IPS DF 6.9 (cell line): Measurements from ENCODE around the gene MYO9B.
A peak's percentile ranks its signal among the peaks of the same experiment; 100 is the strongest.
"Not testable (repeated sequence)": the region's sequence is repeated elsewhere in the genome, so short reads cannot be mapped to it uniquely, and the experiment has no call there.

ENCODE experiments used
- DNase-seq: peaks from one replicate; pipeline ENCODE4 v3.0.0-alpha.2; 2013; ENCODE audit warnings: low read depth, low spot score
- H3K27ac ChIP-seq: one replicate; pipeline ENCODE4 v1.5.1; 2013; ENCODE audit warnings: low read length, control low read depth
- H3K27me3 ChIP-seq: 2 replicates; pipeline ENCODE4 v1.6.1; 2013; ENCODE audit warnings: mild to moderate bottlenecking, low read length; ENCODE audit not compliant: control insufficient read depth, insufficient read depth
- H3K36me3 ChIP-seq: 2 replicates; pipeline ENCODE4 v1.6.1; 2013; ENCODE audit warnings: low read length; ENCODE audit not compliant: control insufficient read depth, insufficient read depth
- H3K4me1 ChIP-seq: 2 replicates; pipeline ENCODE4 v1.6.1; 2013; ENCODE audit warnings: low read length; ENCODE audit not compliant: control insufficient read depth, insufficient read depth
- H3K4me3 ChIP-seq: 2 replicates; pipeline ENCODE4 v1.5.1; 2013; ENCODE audit warnings: mild to moderate bottlenecking, low read length
- H3K9me3 ChIP-seq: 2 replicates; pipeline ENCODE4 v1.6.1; 2013; ENCODE audit warnings: low read length, inconsistent platforms; ENCODE audit not compliant: control insufficient read depth, insufficient read depth
- WGBS: extraction: QIAGEN DNeasy Blood & Tissue Kit; methylation state at CpG from one replicate; pipeline ENCODE4 v1.1.7; 2013; ENCODE audit warnings: mixed read lengths, missing lambda C conversion rate; ENCODE audit not compliant: insufficient read length, insufficient coverage; 5-methylcytosine and 5-hydroxymethylcytosine counted together

Gene MYO9B

DNA sequence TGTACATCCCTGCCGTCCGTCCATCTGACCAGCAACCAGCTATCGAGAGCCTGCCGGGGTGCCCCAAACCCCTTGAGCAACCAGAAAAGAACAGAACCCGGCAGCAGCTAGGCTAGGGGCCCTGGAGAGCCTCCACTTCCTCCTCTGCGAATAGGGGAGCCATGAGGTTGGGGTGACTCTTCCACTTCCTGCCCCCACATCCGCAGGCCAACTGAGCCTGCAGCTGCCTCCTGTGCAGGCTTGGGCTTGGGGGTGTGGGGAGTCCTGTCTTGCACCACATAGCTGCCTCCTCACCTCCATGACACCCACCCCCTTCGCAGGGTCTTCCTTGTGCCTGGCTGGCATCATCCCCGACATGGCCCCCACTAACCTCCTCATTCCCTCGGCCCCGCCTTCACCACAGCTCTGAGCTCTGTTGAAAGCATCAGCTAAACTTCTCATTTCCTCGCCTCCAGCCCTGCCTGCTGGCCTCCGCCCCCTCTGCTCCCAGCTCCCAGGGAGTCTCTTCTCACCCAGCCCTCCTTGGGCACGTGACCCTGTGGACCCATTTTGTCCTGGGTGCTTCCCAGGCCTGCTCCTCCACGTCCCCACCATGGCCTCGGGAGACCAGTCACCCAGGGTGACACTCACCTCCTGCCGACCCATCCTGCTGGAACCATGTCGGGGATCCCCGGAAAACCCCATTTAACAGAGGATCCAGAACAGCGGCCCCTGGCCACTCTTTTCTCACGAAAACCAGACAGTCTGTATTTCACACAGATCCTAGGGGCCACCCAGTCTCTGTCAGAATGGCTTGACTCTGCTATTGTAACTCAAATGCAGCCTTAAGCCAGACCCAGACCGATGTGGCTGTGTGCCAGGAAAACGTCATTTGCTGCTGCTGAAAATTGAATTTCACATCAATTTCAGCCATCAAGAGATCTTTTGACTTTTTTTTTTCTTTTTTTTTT is 50.4 kb downstream of the MYO9B start:
- H3K4me1 ChIP-seq, result peaks cover 5% of the 10 kb centered on the region; the same call in 1 of the 2 replicates
- no peaks in the 10 kb centered on the region for H3K27me3 ChIP-seq
- DNase-seq, result no peak
- H3K36me3 ChIP-seq, result no peaks in the 10 kb centered on the region
- no peaks in the 10 kb centered on the region for H3K9me3 ChIP-seq
- no CpG with 5 or more reads among the region's 23 CpGs for WGBS
- no peak overlapping the region for H3K27ac ChIP-seq
- H3K4me3 ChIP-seq, result no peak overlapping the region

DNA sequence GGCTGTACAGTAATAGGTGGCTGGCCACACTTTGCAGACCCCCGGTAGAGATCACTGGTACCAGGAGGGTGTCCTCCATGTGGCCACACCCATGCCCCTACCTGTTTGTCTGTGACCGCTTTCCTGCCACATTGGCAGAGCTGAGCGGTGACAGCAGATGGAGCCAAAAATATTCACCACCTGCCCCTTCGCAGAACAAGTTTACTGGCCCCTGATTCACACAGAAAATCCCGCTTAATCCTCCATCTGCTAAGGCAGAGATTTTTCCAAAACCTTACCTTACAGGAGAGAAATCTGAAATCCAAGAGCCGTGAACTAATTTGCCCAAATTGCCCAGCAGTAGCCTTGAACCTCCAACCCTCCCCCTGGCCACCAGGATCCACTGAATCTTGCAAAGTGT is 52.1 kb downstream of the MYO9B start:
- no peak for DNase-seq
- Histone ChIP-seq H3K4me1 (peaks cover 5% of the 10 kb centered on the region; the same call in 1 of the 2 replicates), H3K27me3 (no peaks in the 10 kb centered on the region), H3K36me3 (no peaks in the 10 kb centered on the region), H3K27ac (no peak overlapping the region), H3K4me3 (no peak overlapping the region), H3K9me3 (no peaks in the 10 kb centered on the region)
- WGBS, result no CpG with 5 or more reads among the region's 6 CpGs

DNA sequence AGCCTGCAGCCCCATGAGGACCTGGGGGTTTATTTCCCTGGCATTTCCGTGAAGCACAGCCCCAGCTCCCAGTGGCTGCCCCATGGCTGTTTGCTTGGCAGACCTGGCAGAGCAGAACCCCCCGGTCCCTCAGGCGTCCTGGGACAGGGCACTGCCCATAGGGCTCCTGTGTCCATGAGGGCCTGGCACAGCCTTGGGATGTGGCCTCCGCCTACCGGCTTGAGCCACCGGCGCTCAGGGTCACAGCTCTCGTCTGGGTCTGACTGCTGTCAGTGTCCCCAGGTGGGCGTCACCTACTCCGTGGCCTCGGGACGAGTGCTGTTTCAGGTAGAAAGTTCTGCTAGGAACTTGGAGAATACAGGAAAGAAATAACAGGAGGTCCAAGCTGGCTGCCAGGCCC is 52.8 kb downstream of the MYO9B start:
- WGBS, result no CpG with 5 or more reads among the region's 12 CpGs
- Histone ChIP-seq H3K9me3 (no peaks in the 10 kb centered on the region), H3K4me3 (no peak overlapping the region), H3K4me1 (peaks cover 5% of the 10 kb centered on the region; the same call in 1 of the 2 replicates), H3K36me3 (no peaks in the 10 kb centered on the region), H3K27me3 (no peaks in the 10 kb centered on the region), H3K27ac (no peak overlapping the region)
- no peak for DNase-seq

DNA sequence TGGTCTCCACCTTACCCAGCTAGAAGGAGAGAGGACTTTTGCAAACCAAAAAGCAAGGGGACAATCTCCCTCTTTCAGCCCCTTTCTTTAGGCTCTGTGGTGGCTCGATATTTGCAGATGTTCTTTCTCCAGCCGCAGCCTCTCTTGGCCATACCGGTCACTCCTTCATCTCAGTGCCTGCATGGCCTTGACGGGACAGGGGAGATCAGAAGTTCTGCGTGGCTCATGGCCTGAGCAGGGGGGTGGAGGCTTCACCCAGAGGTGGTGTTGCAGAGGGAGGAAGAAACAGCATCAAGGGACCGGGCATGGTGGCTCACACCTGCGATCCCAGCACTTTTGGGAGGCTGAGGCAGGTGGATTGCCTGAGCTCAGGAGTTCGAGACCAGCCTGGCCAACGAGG is 53.2 kb downstream of the MYO9B start:
- Histone ChIP-seq H3K9me3 (no peaks in the 10 kb centered on the region), H3K36me3 (no peaks in the 10 kb centered on the region), H3K27ac (no peak overlapping the region), H3K4me1 (peaks cover 5% of the 10 kb centered on the region; the same call in 1 of the 2 replicates), H3K27me3 (no peaks in the 10 kb centered on the region), H3K4me3 (no peak overlapping the region)
- no peak for DNase-seq
- WGBS, result no CpG with 5 or more reads among the region's 9 CpGs

DNA sequence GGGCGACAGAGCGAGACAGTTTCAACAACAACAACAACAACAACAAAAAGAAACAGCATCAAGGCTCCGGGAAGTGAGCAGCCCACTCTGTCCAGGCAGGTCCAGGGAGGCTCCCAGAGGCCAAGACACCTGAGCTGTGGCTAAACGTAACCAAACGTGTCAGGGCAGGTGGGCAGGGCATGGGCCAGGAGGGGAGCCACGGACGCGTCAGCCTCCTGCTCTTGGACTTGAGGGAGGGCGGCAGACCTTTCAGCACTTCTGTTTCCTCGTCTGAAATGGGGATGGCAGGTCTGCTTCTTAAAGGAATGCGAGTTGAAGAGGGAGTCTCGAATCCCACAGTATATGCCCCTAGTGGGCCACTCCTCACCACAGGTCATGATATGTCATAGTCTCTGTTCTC is 53.8 kb downstream of the MYO9B start:
- H3K4me3 ChIP-seq, result no peak overlapping the region
- no CpG with 5 or more reads among the region's 12 CpGs for WGBS
- DNase-seq, result no peak
- H3K27ac ChIP-seq, result no peak overlapping the region
- peaks cover 5% of the 10 kb centered on the region; the same call in 1 of the 2 replicates for H3K4me1 ChIP-seq
- no peaks in the 10 kb centered on the region for H3K9me3 ChIP-seq
- H3K27me3 ChIP-seq, result no peaks in the 10 kb centered on the region
- no peaks in the 10 kb centered on the region for H3K36me3 ChIP-seq

DNA sequence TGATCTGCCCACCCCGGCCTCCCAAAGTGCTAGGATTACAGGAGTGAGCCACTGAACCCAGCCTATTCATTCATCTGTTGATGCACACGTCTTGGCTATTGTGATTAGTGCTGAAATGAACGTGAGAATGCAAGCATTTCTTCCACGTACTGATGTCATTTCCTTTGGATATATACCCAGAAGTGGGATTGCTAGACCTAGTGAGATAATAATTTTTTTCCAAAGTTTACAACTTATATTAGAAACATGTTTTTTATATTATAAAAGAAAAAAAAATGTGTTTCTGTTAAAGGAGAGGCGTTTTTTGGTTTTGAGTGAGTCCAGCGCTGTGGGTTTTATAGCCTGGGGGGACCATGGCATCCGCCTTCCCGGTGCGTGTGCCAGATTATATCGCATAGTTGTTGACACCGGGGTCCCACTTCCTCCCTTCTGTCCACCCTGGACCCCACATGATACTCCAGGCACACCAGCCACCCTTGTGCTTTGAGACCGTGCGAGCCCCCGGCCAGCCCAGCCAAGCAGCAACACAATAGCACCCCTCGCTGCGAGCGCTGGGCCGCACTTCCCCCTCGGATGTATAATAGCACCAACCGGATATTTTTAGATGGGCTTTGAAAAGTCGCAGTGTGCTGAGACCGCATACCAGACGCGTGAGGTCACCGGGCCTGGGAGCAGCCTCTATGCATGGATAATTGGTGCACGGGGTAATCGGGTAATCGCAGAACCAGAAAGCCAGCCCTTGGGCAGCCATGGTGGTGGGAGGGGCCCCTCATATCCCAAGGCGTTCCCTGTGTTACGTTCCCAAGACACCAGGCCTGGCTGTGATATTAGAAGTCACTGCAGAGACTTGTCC is 59.6 kb downstream of the MYO9B start:
- Histone ChIP-seq H3K27me3 (no peaks in the 10 kb centered on the region), H3K9me3 (no peaks in the 10 kb centered on the region), H3K27ac (no peak overlapping the region), H3K4me1 (peaks cover 2% of the 10 kb centered on the region), H3K4me3 (no peak overlapping the region), H3K36me3 (no peaks in the 10 kb centered on the region)
- no CpG with 5 or more reads among the region's 30 CpGs for WGBS
- peak; percentile 92 for DNase-seq

DNA sequence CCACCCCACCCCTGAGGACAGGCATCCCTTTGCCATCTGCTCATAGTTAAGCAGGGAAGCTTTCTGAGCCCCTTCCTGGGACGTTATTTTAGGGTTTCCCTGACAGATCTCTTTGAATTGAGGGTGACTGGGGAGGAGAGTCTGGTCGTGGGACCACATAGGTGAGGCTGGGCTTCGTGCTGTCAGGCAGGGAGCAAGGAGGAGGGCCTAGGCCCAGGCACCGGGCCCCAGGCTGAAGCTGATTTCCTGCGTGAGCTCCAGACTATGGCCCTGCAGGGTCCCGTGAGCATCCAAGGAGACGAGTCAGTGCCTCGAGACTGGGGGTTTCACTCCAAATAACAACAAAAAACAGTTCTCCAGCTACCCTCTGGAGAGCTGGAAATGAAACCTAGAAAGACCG is 60.4 kb downstream of the MYO9B start:
- Histone ChIP-seq H3K36me3 (no peaks in the 10 kb centered on the region), H3K9me3 (no peaks in the 10 kb centered on the region), H3K27ac (no peak overlapping the region), H3K4me3 (no peak overlapping the region), H3K27me3 (no peaks in the 10 kb centered on the region), H3K4me1 (peaks cover 2% of the 10 kb centered on the region)
- no CpG with 5 or more reads among the region's 9 CpGs for WGBS
- no peak for DNase-seq

DNA sequence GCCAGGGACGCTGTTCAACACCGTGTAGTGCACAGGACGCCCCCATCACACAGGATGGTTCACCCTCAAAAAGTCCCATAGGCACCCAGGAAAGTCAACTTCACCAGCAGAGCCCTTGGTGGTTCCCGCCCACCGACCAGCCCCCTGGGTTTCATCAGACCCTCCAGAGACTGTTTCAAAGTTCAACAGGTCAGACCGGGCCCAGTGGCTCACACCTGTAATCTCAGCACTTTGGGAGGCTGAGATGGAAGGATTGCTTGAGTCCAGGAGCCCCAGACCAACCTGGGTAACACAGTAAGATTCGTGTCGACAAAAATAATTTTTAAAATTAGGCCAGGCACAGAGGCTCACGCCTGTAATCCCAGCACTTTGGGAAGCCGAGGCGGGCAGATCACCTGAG is 61.0 kb downstream of the MYO9B start:
- Histone ChIP-seq H3K4me1 (peaks cover 2% of the 10 kb centered on the region), H3K9me3 (no peaks in the 10 kb centered on the region), H3K36me3 (no peaks in the 10 kb centered on the region), H3K4me3 (no peak overlapping the region), H3K27me3 (no peaks in the 10 kb centered on the region), H3K27ac (no peak overlapping the region)
- WGBS, result no CpG with 5 or more reads among the region's 11 CpGs
- DNase-seq, result no peak

DNA sequence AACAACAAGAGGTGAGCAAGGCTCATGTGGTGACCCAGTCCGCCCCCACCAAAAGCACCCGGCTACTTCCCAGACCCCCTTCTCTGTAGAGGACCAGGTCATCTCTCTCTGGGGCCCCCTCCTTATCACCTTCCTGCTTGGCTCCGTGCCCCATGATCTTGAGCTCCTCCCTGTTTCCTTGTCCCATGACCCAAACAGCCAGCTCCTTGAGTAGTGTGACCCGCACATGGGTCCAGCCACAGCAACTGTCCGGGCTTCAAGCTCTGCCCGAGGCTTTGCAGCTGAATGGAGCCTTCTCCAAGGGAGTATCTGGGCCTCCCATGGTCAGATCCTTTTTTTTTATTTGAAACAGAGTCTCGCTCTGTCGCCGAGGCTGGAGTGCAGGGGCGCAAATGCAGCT is 61.8 kb downstream of the MYO9B start:
- DNase-seq, result no peak
- Histone ChIP-seq H3K27me3 (no peaks in the 10 kb centered on the region), H3K36me3 (no peaks in the 10 kb centered on the region), H3K9me3 (no peaks in the 10 kb centered on the region), H3K4me3 (no peak overlapping the region), H3K27ac (no peak overlapping the region), H3K4me1 (peaks cover 2% of the 10 kb centered on the region)
- WGBS, result no CpG with 5 or more reads among the region's 10 CpGs

DNA sequence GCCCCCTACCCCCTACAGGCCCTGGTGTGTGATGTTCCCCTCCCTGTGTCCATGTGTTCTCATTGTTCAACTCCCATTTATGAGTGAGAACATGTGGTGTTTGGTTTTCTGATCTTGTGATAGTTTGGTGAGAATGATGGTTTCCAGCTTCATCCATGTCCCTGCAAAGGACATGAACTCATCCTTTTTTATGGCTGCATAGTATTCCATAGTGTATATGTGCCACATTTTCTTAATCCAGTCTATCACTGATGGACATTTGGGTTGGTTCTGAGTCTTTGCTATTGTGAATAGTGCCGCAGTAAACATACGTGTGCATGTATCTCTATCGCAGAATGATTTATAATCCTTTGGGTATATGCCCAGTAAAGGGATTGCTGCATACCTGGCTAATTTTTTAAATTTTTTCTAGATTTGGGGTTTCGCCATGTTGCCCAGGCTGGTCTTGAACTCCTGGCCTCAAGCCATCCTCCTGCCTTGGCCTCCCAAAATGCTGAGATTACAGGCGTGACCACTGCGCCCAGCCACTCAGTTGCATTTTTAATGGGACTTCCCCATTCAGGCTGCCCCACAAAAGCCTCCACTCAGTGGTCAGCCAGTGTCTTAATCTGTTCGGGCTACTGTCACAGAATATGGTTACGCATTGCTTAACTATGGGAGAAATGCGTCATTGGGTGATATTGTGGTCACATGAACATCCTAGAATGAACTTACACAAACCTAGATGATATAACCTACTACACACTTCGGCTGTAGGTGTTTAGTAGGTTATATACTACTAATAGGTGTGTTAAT is 62.7 kb downstream of the MYO9B start:
- WGBS, result no CpG with 5 or more reads among the region's 10 CpGs
- H3K9me3 ChIP-seq, DNase-seq, H3K36me3 ChIP-seq, H3K4me1 ChIP-seq, H3K4me3 ChIP-seq, H3K27ac ChIP-seq, H3K27me3 ChIP-seq: not testable (repeated sequence)
